K562 (cell line): ENCODE measurements around the gene SDK1. TPM values are rescaled to one million over a fixed set of nuclear protein-coding genes. Genes with fewer than 3 reads are reported as not detected.

ENCODE experiments used
- ATAC-seq: fragments of 200-7000 bp; cut with Tn5 transposase; 3 replicates; pipeline ENCODE4 v1.9.1; 2020; ENCODE audit warnings: moderate library complexity
- BruUV-seq: library from RNA; stranded (reverse); fragments of 400-500 nt; replicated peaks from 2 replicates; lab custom pipeline; 2021; lab: Mats Ljungman, UMichigan
- CTCF ChIA-PET: fragments of 300-600 bp; formaldehyde crosslinking; extraction: SDS; loops from one replicate; lab custom pipeline; 2021; ENCODE audit warnings: low intra/inter-chr PET ratio; lab: Yijun Ruan, JAX
- POLR2A ChIA-PET: fragments of 300-600, 350-650 bp; sonication (Branson Sonifier 250); formaldehyde crosslinking; extraction: SDS; loops from one replicate; lab custom pipeline; 2021; ENCODE audit warnings: antibody characterized with exemption, inconsistent platforms; lab: Yijun Ruan, JAX
- DNase-seq, 4 experiments: peaks; one replicate each; pipeline versions ENCODE4 v3.0.0 to v3.0.0-alpha.2; 2011 to 2018; ENCODE audit warnings: low spot score in 3 of 4, mixed read lengths in 3 of 4; ENCODE audit errors: extremely low read depth in 1 of 4
- FAIRE-seq: peaks from 2 replicates; lab custom pipeline; 2011; peaks lifted over from hg19 to GRCh38; lab: Jason Lieb, UNC
- H2AFZ ChIP-seq: 2 replicates; pipeline ENCODE4 v1.6.0; 2011; ENCODE audit warnings: low read depth, low read length, control low read depth, inconsistent platforms
- H3K27ac ChIP-seq: fragments of 200-600 bp; 3 replicates; pipeline ENCODE4 v1.8.0; 2011; ENCODE audit warnings: low read depth, mild to moderate bottlenecking, control low read depth, inconsistent platforms, low read length, moderate library complexity, mixed read lengths; ENCODE audit errors: extremely low read depth
- H3K27me3 ChIP-seq, 2 experiments: fragments of 300-600 bp in 1 of 2; 2 replicates in 1 of 2; 3 replicates in 1 of 2; pipeline versions ENCODE4 v1.6.0 to v1.8.0; 2011; ENCODE audit warnings: inconsistent platforms in 2 of 2, low read length in 2 of 2, mild to moderate bottlenecking in 1 of 2, mixed read lengths in 1 of 2, moderate library complexity in 1 of 2; ENCODE audit not compliant: control insufficient read depth in 2 of 2, insufficient read depth in 2 of 2
- H3K36me3 ChIP-seq: fragments of 300-600 bp; 3 replicates; pipeline ENCODE4 v1.8.0; 2011; ENCODE audit warnings: mild to moderate bottlenecking, low read length, inconsistent platforms; ENCODE audit not compliant: control insufficient read depth, insufficient read depth
- H3K4me1 ChIP-seq, 2 experiments: fragments of 200-600 bp in 1 of 2; replicated peaks in 1 of 2; 2 replicates in 1 of 2; 3 replicates in 1 of 2; pipeline versions ENCODE4 v1.5.1 to v1.8.0; 2011; ENCODE audit warnings: inconsistent platforms in 2 of 2, low read length in 2 of 2, mild to moderate bottlenecking in 1 of 2, mixed read lengths in 1 of 2, moderate library complexity in 1 of 2; ENCODE audit not compliant: control insufficient read depth in 2 of 2, insufficient read depth in 2 of 2
- H3K4me2 ChIP-seq: 2 replicates; pipeline ENCODE4 v1.6.1; 2011; ENCODE audit warnings: low read length, control low read depth, inconsistent platforms, mixed read lengths; ENCODE audit not compliant: insufficient read depth
- H3K4me3 ChIP-seq: fragments of 200-600 bp; sonication (generic), shearing (Covaris generic); 2 replicates; pipeline ENCODE4 v1.5.1; 2016; ENCODE audit warnings: control low read depth, inconsistent platforms
- H3K79me2 ChIP-seq: fragments of 200-600 bp; 3 replicates; pipeline ENCODE4 v1.8.0; 2011; ENCODE audit warnings: low read length, inconsistent platforms; ENCODE audit not compliant: control insufficient read depth, insufficient read depth
- H3K9ac ChIP-seq, 2 experiments: 2 replicates each; pipeline versions ENCODE4 v1.6.0 to v1.6.1; 2011; ENCODE audit warnings: low read depth in 2 of 2, low read length in 2 of 2, control low read depth in 1 of 2, inconsistent platforms in 1 of 2, mild to moderate bottlenecking in 1 of 2, mixed read lengths in 1 of 2; ENCODE audit not compliant: insufficient read depth in 1 of 2
- H3K9me1 ChIP-seq: one replicate; pipeline ENCODE4 v1.6.0; 2011; ENCODE audit warnings: inconsistent platforms, mild to moderate bottlenecking, low read length, moderate library complexity; ENCODE audit not compliant: control insufficient read depth, insufficient read depth
- H3K9me3 ChIP-seq: replicated peaks from 2 replicates; pipeline ENCODE4 v1.5.1; 2011; ENCODE audit warnings: low read depth, low read length, inconsistent platforms; ENCODE audit not compliant: control insufficient read depth, insufficient read depth
- H4K20me1 ChIP-seq: replicated peaks from 2 replicates; pipeline ENCODE4 v1.6.1; 2011; ENCODE audit warnings: low read length, inconsistent platforms, mixed read lengths; ENCODE audit not compliant: control insufficient read depth, insufficient read depth
- CHCHD3 ChIP-seq: fragments of 250-450 bp; sonication (Bioruptor Pico); IDR thresholded peaks from 2 replicates; pipeline ENCODE4 v2.1.2; 2022; ENCODE audit warnings: mild to moderate bottlenecking
- ELK1 ChIP-seq: sonication (generic); formaldehyde crosslinking; IDR thresholded peaks from 2 replicates; pipeline ENCODE4 v1.8.1; 2022; ENCODE audit warnings: missing genetic modification reagents
- HES1 ChIP-seq: fragments of 450-650 bp; IDR thresholded peaks from 2 replicates; pipeline ENCODE4 v1.6.1; 2016; ENCODE audit warnings: low read depth, mild to moderate bottlenecking, moderate library complexity
- KAT2B ChIP-seq: IDR thresholded peaks from one replicate; pipeline ENCODE4 v1.6.1; 2012; ENCODE audit warnings: low read depth, mild to moderate bottlenecking, control low read depth, inconsistent platforms, low read length, moderate library complexity
- NELFE ChIP-seq: IDR thresholded peaks from 2 replicates; pipeline ENCODE4 v1.6.1; 2011; ENCODE audit warnings: mild to moderate bottlenecking; ENCODE audit not compliant: insufficient read depth, insufficient read length
- NR3C1 ChIP-seq: sonication (generic); formaldehyde crosslinking; IDR thresholded peaks from 2 replicates; pipeline ENCODE4 v1.8.1; 2022; ENCODE audit warnings: missing genetic modification reagents
- RFX5 ChIP-seq: IDR thresholded peaks from 2 replicates; pipeline ENCODE4 v1.6.1; 2011; ENCODE audit warnings: low read depth, mild to moderate bottlenecking, improper control_type of control experiment, low read length
- SOX6 ChIP-seq: fragments of 450-650 bp; IDR thresholded peaks from 2 replicates; pipeline ENCODE4 v1.6.1; 2014; ENCODE audit warnings: mild to moderate bottlenecking
- USF1 ChIP-seq: sonication (generic); formaldehyde crosslinking; IDR thresholded peaks from 2 replicates; pipeline ENCODE4 v1.9.0; 2022; ENCODE audit warnings: mild to moderate bottlenecking, missing genetic modification reagents
- ZEB2 ChIP-seq: fragments of 450-650 bp; IDR thresholded peaks from 2 replicates; pipeline ENCODE4 v1.6.1; 2016
- ZFP1 ChIP-seq: fragments of 450-650 bp; formaldehyde crosslinking; IDR thresholded peaks from 2 replicates; pipeline ENCODE4 v1.4.0; 2020; ENCODE audit warnings: mild to moderate bottlenecking, mixed read lengths
- WGBS: fragments of 100-300 bp; shearing (Covaris generic); methylation state at CpG from one replicate; pipeline ENCODE4 v1.1.6; 2016; ENCODE audit warnings: low coverage, mixed read lengths; ENCODE audit not compliant: insufficient coverage; ENCODE audit errors: missing lambda C conversion rate; 5-methylcytosine and 5-hydroxymethylcytosine counted together
- in situ Hi-C: fragments of 300-500 bp; cut with MboI; formaldehyde crosslinking; loops from 4 replicates; pipeline ENCODE4 v1.15.0; 2018; ENCODE audit warnings: inconsistent platforms, mixed read lengths
- intact Hi-C: fragments of 100-400 bp; cut with micrococcal nuclease; formaldehyde crosslinking; loops from 2 replicates; pipeline ENCODE4 v1.14.2; 2022
- polyA plus RNA-seq, 8 experiments: library from polyadenylated mRNA; depleted of rRNA in 4 of 8; stranded (reverse) in 5 of 8; unstranded in 3 of 8; fragments of >200 nt; fragmentation: Nextera tagmentation in 2 of 8; fragmentation: Illumina TruSeq in 1 of 8; extraction: Ambion mirVana in 2 of 8; extraction: Trizol in 1 of 8; gene quantifications; 2 replicates each; pipeline versions ENCODE4 v1.2.1 to v1.2.3, GENCODE V29; 2011 to 2014; ENCODE audit warnings: inconsistent platforms in 1 of 8, missing spikeins in 1 of 8
- total RNA-seq, 7 experiments: library from RNA; depleted of rRNA in 6 of 7; stranded (reverse); fragments of >200 nt in 6 of 7; fragmentation: Illumina TruSeq in 2 of 7; extraction: Trizol in 2 of 7; gene quantifications; 2 replicates each; pipeline versions ENCODE4 v1.2.1 to v1.2.3, GENCODE V29; 2011 to 2021; ENCODE audit warnings: low replicate concordance in 1 of 7
- TF ChIP-seq, protein P1 (sequence below): sonication (generic); formaldehyde crosslinking; IDR thresholded peaks from 2 replicates; pipeline ENCODE4 v1.8.0; 2022; ENCODE audit warnings: missing genetic modification reagents, mild to moderate bottlenecking, borderline replicate concordance
- TF ChIP-seq, protein P2 (sequence below): fragments of 250-450 bp; sonication (Bioruptor Pico); IDR thresholded peaks from 2 replicates; pipeline ENCODE4 v1.5.0; 2021; ENCODE audit warnings: mild to moderate bottlenecking, borderline replicate concordance

The SDK1 gene
- total and polyA plus RNA-seq, 9 of the 15 experiments (the other 6 are each of a cell fraction or from before 2014, with no cell fraction given): 0.16 TPM; not detected in 8

- ChIA-PET POLR2A (no interaction called here), CTCF (no interaction called here)
- H3K4me1 ChIP-seq: no peaks in the 10 kb centered on the region
- TF ChIP-seq CHCHD3 (CRISPR knock-in tag): no peak
- no peak for TF ChIP-seq ZFP1 (CRISPR knock-in tag)
- TF ChIP-seq RFX5: no peak
- TF ChIP-seq NR3C1: no peak
- no peak for TF ChIP-seq KAT2B
- no peak for TF ChIP-seq ZEB2
- TF ChIP-seq USF1 (CRISPR knock-in tag): no peak
- TF ChIP-seq, protein P1, sequence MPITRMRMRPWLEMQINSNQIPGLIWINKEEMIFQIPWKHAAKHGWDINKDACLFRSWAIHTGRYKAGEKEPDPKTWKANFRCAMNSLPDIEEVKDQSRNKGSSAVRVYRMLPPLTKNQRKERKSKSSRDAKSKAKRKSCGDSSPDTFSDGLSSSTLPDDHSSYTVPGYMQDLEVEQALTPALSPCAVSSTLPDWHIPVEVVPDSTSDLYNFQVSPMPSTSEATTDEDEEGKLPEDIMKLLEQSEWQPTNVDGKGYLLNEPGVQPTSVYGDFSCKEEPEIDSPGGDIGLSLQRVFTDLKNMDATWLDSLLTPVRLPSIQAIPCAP (CRISPR knock-in tag): no peak
- TF ChIP-seq HES1: no peak
- TF ChIP-seq, protein P2, sequence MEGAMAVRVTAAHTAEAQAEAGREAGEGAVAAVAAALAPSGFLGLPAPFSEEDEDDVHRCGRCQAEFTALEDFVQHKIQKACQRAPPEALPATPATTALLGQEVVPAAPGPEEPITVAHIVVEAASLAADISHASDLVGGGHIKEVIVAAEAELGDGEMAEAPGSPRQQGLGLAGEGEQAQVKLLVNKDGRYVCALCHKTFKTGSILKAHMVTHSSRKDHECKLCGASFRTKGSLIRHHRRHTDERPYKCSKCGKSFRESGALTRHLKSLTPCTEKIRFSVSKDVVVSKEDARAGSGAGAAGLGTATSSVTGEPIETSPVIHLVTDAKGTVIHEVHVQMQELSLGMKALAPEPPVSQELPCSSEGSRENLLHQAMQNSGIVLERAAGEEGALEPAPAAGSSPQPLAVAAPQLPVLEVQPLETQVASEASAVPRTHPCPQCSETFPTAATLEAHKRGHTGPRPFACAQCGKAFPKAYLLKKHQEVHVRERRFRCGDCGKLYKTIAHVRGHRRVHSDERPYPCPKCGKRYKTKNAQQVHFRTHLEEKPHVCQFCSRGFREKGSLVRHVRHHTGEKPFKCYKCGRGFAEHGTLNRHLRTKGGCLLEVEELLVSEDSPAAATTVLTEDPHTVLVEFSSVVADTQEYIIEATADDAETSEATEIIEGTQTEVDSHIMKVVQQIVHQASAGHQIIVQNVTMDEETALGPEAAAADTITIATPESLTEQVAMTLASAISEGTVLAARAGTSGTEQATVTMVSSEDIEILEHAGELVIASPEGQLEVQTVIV (CRISPR knock-in tag): no peak
- TF ChIP-seq NELFE: no peak
- TF ChIP-seq SOX6: no peak
- no peak for TF ChIP-seq ELK1 (CRISPR knock-in tag)
- BruUV-seq: no TSS peak
- no peaks in the 10 kb centered on the region for H3K9me3 ChIP-seq
- no peak overlapping the region for H3K4me2 ChIP-seq
- no peak overlapping the region for H3K9ac ChIP-seq
- ATAC-seq (no peak), FAIRE-seq (no peak), DNase-seq (no peak)
- H2AFZ ChIP-seq: no peak overlapping the region
- no peak overlapping the region for H3K4me3 ChIP-seq
- no peaks in the 10 kb centered on the region for H3K36me3 ChIP-seq
- H3K9me1 ChIP-seq: no peaks in the 10 kb centered on the region
- in situ Hi-C loops: no loop called here
- WGBS: under 1% methylated on average over 11 of the region's 11 CpGs
- no peaks in the 10 kb centered on the region for H3K27me3 ChIP-seq
- no peaks in the 10 kb centered on the region for H3K79me2 ChIP-seq
- H4K20me1 ChIP-seq: no peaks in the 10 kb centered on the region
- no peak overlapping the region for H3K27ac ChIP-seq
- intact Hi-C loops: no loop called here
Measured at GRCh38 chr7:3762146-3762831, 461.2 kb downstream of the SDK1 start.
